Measurements from ENCODE around the gene LPCAT2. TPM values are rescaled to one million over a fixed set of nuclear protein-coding genes. Genes with fewer than 3 reads are reported as not detected.
"Not testable (repeated sequence)": the region's sequence is repeated elsewhere in the genome, so short reads cannot be mapped to it uniquely, and the experiment has no call there.

Gene LPCAT2
- total RNA-seq, 2 donors from 2014 or later, result 10.8 to 13.6 TPM

DNA sequence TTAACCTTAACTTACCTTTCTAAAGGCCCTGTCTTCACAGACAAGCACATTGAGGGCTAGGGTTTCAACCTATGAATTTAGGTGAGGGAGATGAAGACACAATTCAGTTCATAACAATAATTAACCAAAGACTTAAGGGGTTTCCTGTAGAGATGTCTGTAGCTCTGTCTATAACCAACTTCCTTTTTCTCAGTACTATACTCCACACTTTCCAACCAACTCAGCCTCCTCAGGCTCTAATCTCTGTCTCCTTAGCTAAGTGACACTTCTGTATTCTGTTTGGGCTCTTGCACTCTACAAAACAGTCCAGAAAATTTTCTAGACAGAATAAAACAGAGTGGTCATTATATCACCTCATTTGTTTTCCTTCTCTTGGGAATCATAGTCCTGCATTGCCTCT is 83.4 kb downstream of the LPCAT2 start:
- intact Hi-C loops (cut with DNase I), result no loop called here
- no peaks in the 10 kb centered on the region for H3K36me3 ChIP-seq
- no peak for TF ChIP-seq POLR2A (IDR thresholded peaks at IDR 0.05)
- TF ChIP-seq CTCF (IDR thresholded peaks at IDR 0.05), result no peak
- TF ChIP-seq POLR2AphosphoS5 (IDR thresholded peaks at IDR 0.05), result no peak
- no peaks in the 10 kb centered on the region for H3K9me3 ChIP-seq
- no peak for DNase-seq (ENCODE audit: low spot score)
- no peak overlapping the region for H3K27ac ChIP-seq
- H3K4me3 ChIP-seq, result no peak overlapping the region
- no peaks in the 10 kb centered on the region for H3K4me1 ChIP-seq (replicated peaks)
- no peaks in the 10 kb centered on the region for H3K27me3 ChIP-seq (replicated peaks; ENCODE audit: insufficient read depth)

DNA sequence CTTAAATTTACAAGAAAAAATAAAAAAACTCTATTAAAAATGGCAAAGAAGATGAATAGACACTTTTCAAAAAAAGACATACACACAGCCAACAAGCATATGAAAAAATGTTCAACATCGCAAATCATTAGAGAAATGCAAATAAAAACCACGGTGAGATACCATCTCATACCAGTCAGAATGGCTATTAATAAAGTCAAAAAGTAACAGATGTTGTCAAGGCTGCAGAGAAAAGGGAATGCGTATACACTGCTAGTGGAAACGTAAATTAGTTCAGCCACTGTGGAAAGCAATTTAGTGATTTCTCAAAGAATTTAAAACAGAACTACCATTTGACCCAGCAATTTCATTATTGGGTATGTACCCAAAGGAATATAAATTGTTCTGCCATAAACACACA is 89.1 kb downstream of the LPCAT2 start:
- Histone ChIP-seq H3K27ac (no peak overlapping the region), H3K27me3 (replicated peaks; ENCODE audit: insufficient read depth) (no peaks in the 10 kb centered on the region), H3K4me1 (replicated peaks) (no peaks in the 10 kb centered on the region), H3K36me3 (no peaks in the 10 kb centered on the region), H3K4me3 (no peak overlapping the region), H3K9me3 (no peaks in the 10 kb centered on the region)
- TF ChIP-seq POLR2A (IDR thresholded peaks at IDR 0.05), result no peak
- no peak for TF ChIP-seq CTCF (IDR thresholded peaks at IDR 0.05)
- no peak for TF ChIP-seq POLR2AphosphoS5 (IDR thresholded peaks at IDR 0.05)
- no peak for DNase-seq (ENCODE audit: low spot score)
- intact Hi-C loops (cut with DNase I), result no loop called here
- WGBS, result 17% methylated on average over 4 of the region's 4 CpGs

DNA sequence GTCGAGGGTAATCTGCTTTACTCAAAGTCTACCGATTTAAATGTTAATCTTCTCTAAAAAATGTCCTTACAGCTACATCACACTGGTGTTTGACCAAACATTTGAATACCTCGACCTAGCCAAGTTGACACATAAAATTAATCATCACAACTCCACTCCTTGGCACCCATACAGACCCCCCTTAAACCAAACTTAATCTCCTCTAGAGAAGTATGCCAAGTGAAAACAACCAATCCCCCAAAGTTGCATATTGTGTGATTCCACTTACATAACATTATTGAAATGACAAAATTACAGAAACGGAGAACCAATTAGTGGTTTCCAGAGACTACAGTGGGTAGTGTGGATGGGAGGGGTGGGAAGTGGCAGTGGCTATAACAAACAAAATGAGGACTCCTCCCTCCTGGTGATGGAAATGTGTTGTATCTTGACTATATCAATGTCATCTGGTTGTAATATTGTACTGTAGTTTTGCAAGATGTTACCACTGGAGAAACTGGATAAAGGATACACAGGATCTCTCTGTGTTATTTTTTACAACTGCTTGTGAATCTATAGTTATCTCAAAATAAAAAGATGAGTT is 97.0 kb downstream of the LPCAT2 start:
- Histone ChIP-seq H3K9me3 (no peaks in the 10 kb centered on the region), H3K27me3 (replicated peaks; ENCODE audit: insufficient read depth) (no peaks in the 10 kb centered on the region), H3K4me3 (no peak overlapping the region), H3K27ac (no peak overlapping the region), H3K36me3 (no peaks in the 10 kb centered on the region), H3K4me1 (replicated peaks) (no peaks in the 10 kb centered on the region)
- TF ChIP-seq CTCF (IDR thresholded peaks at IDR 0.05) (no peak), POLR2A (IDR thresholded peaks at IDR 0.05) (no peak), POLR2AphosphoS5 (IDR thresholded peaks at IDR 0.05) (no peak)
- intact Hi-C loops (cut with DNase I), result no loop called here
- DNase-seq (ENCODE audit: low spot score), result no peak
- WGBS, result 43% methylated on average over 4 of the region's 4 CpGs

- Histone ChIP-seq H3K4me3 (no peak overlapping the region), H3K36me3 (no peaks in the 10 kb centered on the region), H3K9me3 (no peaks in the 10 kb centered on the region), H3K27ac (no peak overlapping the region), H3K27me3 (replicated peaks; ENCODE audit: insufficient read depth) (no peaks in the 10 kb centered on the region), H3K4me1 (replicated peaks) (no peaks in the 10 kb centered on the region)
- WGBS, result 49% methylated on average over 6 of the region's 6 CpGs
- no peak for DNase-seq (ENCODE audit: low spot score)
- intact Hi-C loops (cut with DNase I), result no loop called here
- TF ChIP-seq CTCF (IDR thresholded peaks at IDR 0.05), result no peak
- no peak for TF ChIP-seq POLR2A (IDR thresholded peaks at IDR 0.05)
- TF ChIP-seq POLR2AphosphoS5 (IDR thresholded peaks at IDR 0.05), result no peak
Measured at GRCh38 chr16:55613613-55614335, 104.9 kb downstream of the LPCAT2 start.

DNA sequence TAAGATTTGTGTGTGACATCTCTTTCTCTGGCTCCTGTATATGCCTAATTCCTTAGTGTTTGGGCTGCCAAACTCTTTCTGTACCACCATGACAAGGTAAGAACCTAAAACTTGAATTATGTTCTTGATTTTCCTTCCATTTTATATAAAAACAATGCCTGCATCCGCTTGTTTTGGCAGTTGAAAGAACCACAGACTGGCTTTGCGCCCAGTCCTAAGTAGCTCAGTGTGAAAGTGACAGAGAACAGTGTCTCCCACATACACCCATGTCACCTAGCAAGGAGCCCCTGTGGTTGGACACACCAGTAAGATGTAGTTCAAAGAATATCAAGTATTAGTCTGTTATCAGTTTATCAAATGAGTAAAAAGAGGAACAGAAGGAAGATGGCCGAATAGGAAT is 106.2 kb downstream of the LPCAT2 start:
- TF ChIP-seq POLR2AphosphoS5 (IDR thresholded peaks at IDR 0.05) (no peak), POLR2A (IDR thresholded peaks at IDR 0.05) (no peak), CTCF (IDR thresholded peaks at IDR 0.05) (no peak)
- H3K4me3 ChIP-seq, result no peak overlapping the region
- no peaks in the 10 kb centered on the region for H3K27me3 ChIP-seq (replicated peaks; ENCODE audit: insufficient read depth)
- 69% methylated on average over 3 of the region's 3 CpGs for WGBS
- DNase-seq (ENCODE audit: low spot score), result no peak
- no peaks in the 10 kb centered on the region for H3K9me3 ChIP-seq
- intact Hi-C loops (cut with DNase I), result no loop called here
- no peak overlapping the region for H3K27ac ChIP-seq
- H3K4me1 ChIP-seq (replicated peaks), result no peaks in the 10 kb centered on the region
- no peaks in the 10 kb centered on the region for H3K36me3 ChIP-seq

- H3K9me3 ChIP-seq; intact Hi-C loops (cut with DNase I); H3K27me3 ChIP-seq (replicated peaks; ENCODE audit: insufficient read depth); H3K36me3 ChIP-seq; H3K4me1 ChIP-seq (replicated peaks); DNase-seq (ENCODE audit: low spot score); H3K4me3 ChIP-seq; H3K27ac ChIP-seq: not testable (repeated sequence)
- WGBS, result 90% methylated on average over 11 of the region's 11 CpGs
Measured at GRCh38 chr16:55615670-55616069, 106.8 kb downstream of the LPCAT2 start.
